GM19035 (cell line): ENCODE results near the gene TRAP1.
"Not testable (repeated sequence)": the region's sequence is repeated elsewhere in the genome, so short reads cannot be mapped to it uniquely, and the experiment has no call there.

Experiments
- ATAC-seq: cut with Tn5 transposase; IDR thresholded peaks from one replicate; pipeline ENCODE4 v1.9.1; 2021; ENCODE audit not compliant: unreplicated experiment

Gene TRAP1

GRCh38 chr16:3618769-3619141 is 98.6 kb downstream of the TRAP1 start:
- no peak for ATAC-seq

GRCh38 chr16:3612510-3613466 is 104.5 kb downstream of the TRAP1 start:
- ATAC-seq = no peak

GRCh38 chr16:3611146-3611975 is 106.0 kb downstream of the TRAP1 start, which contains the start of gene SLX4:
Gene SLX4 (minus strand): TSS chr16:3611606. CDS start chr16:3608964, 2,642 bp downstream.
- ATAC-seq = peak; percentile 86

GRCh38 chr16:3610698-3611145 is 106.6 kb downstream of the TRAP1 start:
- no peak for ATAC-seq

- no peak for ATAC-seq
These were observed 107.2 kb downstream of the TRAP1 start for GRCh38 chr16:3609895-3610697.

GRCh38 chr16:3608976-3609375 is 108.3 kb downstream of the TRAP1 start:
- ATAC-seq = not testable (repeated sequence)

GRCh38 chr16:3608069-3608468 is 109.3 kb downstream of the TRAP1 start:
- no peak for ATAC-seq
